ENCODE measurements around the gene ESR1.

DNA sequence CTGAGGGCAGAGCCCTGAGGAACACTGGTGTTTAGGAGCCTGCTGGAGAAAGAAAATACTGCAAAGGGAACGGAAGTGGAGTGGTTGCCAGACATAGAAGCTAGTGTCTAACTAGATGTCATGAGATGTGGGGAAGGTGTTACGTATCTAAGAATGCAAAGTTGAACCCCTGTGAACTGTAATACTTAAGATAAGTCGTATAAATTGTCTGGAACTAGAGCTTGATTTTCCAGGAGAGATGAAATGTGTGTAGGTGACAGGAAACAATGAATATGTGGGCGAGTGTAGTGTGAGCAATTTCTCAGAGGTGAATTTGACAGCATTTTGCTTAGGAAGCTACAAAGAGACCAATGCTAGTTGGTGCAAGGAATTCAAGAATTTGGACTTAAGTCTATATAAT, 27.9 kb downstream of the ESR1 start:
- TF ChIP-seq, protein P1, sequence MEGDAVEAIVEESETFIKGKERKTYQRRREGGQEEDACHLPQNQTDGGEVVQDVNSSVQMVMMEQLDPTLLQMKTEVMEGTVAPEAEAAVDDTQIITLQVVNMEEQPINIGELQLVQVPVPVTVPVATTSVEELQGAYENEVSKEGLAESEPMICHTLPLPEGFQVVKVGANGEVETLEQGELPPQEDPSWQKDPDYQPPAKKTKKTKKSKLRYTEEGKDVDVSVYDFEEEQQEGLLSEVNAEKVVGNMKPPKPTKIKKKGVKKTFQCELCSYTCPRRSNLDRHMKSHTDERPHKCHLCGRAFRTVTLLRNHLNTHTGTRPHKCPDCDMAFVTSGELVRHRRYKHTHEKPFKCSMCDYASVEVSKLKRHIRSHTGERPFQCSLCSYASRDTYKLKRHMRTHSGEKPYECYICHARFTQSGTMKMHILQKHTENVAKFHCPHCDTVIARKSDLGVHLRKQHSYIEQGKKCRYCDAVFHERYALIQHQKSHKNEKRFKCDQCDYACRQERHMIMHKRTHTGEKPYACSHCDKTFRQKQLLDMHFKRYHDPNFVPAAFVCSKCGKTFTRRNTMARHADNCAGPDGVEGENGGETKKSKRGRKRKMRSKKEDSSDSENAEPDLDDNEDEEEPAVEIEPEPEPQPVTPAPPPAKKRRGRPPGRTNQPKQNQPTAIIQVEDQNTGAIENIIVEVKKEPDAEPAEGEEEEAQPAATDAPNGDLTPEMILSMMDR (IDR thresholded peaks at IDR 0.05): no peak
- TF ChIP-seq POLR2A (IDR thresholded peaks at IDR 0.05): no peak

Data from right lobe of liver (tissue), 4 donors.